ENCODE data around the gene ZIC1. TPM values are rescaled to one million over a fixed set of nuclear protein-coding genes. Genes with fewer than 3 reads are reported as not detected.

Gene ZIC1
- total RNA-seq, 1 experiment from 2014 or later: 3.5 TPM

DNA sequence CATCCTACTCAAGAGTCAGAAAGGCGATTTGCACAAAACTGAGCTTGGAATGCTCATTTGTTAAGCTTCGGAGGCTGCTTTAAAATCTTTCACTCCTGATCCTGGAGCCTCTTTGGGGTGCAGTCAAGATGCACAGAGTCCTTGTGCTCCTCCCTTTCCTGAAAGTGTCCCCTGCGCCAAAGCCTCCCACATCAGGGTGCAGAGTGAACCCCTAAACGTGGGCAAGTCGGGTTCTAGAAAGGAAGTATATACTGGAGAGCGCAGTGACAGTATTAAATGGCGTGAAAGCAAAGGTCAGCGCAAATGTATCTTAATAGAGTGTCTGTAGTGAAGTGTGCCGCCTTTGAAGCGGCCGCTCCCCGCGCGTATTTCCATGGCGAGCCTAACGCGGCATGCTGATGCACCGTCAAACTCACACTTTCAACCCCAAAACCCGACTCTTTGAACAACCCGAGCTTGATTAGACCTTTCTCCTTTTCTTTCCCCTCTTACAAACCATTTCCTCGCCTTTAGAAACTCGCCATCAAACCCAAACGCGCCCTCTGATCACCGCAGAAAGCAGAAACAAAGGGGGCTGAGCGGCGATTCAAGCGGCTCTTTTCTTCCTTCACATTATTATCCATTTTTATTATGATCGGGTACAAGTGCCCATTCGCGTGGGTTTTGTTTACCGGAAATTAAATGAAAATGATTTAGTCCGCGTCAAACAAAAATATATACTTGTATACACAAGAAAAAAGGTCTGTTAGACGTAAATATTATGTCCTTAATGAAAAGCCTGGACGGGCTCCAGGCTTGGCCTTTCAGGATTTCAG, 21.1 kb upstream of the ZIC1 start:
- Histone ChIP-seq H3K36me3 (replicated peaks; ENCODE audit: control insufficient read depth, insufficient read depth, low read length) (no peaks in the 10 kb centered on the region), H3K27me3 (ENCODE audit: control insufficient read depth, insufficient read depth, low read length) (peaks cover 96% of the 10 kb centered on the region), H3K4me3 (ENCODE audit: insufficient read depth, low read depth, low read length) (no peak overlapping the region)
- DNase-seq: no peak

DNA sequence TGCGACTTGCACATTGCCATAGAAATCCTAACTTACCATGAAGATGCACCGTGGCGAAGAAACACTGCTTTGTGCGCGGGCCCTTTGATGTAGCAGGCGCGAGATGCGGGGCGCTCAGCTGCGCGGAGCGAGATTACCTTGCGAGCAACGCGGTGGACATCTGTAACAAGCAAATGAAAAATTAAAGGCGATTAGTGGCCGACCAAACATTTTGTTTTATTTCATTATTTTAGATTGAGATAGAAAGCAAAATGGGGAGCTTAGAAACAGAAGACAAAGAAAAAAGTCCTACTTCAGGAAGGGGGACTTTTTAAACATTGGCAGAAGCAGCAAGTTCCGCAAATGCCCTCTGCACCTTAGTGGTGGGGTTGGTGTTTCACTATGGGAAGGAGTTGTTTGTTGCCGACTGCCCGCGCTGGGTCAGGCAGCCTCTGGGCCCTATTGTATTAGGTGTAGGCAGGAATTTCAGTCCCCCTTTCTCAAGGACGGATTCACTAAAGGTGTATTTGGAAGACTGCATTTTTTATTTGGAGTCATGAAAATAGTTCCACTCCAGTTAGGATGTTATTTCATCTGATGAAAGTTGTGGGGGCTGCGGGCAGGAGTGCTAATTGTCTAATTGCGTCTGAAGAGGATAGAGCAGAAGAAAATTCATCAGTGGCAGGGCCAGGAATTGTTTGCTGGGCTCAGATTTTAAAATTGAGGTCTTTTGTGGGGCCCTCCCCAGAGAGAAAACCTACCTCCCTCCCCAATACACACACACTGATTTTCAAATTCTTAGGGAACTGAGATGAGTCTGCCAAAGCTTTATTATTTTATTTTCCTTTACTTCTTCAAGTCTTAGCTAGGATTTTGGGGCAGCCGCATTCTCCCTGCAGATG, 20.2 kb upstream of the ZIC1 start:
- DNase-seq: no peak
- H3K4me3 ChIP-seq (ENCODE audit: insufficient read depth, low read depth, low read length): no peak overlapping the region
- peaks cover 98% of the 10 kb centered on the region for H3K27me3 ChIP-seq (ENCODE audit: control insufficient read depth, insufficient read depth, low read length)
- no peaks in the 10 kb centered on the region for H3K36me3 ChIP-seq (replicated peaks; ENCODE audit: control insufficient read depth, insufficient read depth, low read length)

DNA sequence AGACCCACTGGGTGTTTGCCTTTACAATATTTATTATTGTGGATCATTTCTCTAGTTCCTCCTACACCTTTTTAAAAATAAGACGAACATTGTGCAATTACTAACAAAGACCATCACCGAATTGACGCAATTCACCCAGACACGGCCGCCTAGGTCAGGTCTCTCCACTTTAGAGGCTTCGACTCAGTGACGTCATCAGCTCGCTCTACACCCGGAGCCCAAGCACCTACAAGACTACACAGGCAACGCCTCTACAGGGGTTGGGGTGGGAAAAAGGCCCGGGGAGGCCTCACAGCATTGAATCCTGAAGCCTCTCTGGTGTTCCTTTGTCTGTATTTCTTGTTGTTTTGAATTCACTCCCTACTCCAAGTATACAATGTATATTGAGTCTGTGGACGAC, 19.4 kb upstream of the ZIC1 start:
- Histone ChIP-seq H3K4me3 (ENCODE audit: insufficient read depth, low read depth, low read length) (no peak overlapping the region), H3K27me3 (ENCODE audit: control insufficient read depth, insufficient read depth, low read length) (peaks cover 98% of the 10 kb centered on the region)
- DNase-seq: no peak

DNA sequence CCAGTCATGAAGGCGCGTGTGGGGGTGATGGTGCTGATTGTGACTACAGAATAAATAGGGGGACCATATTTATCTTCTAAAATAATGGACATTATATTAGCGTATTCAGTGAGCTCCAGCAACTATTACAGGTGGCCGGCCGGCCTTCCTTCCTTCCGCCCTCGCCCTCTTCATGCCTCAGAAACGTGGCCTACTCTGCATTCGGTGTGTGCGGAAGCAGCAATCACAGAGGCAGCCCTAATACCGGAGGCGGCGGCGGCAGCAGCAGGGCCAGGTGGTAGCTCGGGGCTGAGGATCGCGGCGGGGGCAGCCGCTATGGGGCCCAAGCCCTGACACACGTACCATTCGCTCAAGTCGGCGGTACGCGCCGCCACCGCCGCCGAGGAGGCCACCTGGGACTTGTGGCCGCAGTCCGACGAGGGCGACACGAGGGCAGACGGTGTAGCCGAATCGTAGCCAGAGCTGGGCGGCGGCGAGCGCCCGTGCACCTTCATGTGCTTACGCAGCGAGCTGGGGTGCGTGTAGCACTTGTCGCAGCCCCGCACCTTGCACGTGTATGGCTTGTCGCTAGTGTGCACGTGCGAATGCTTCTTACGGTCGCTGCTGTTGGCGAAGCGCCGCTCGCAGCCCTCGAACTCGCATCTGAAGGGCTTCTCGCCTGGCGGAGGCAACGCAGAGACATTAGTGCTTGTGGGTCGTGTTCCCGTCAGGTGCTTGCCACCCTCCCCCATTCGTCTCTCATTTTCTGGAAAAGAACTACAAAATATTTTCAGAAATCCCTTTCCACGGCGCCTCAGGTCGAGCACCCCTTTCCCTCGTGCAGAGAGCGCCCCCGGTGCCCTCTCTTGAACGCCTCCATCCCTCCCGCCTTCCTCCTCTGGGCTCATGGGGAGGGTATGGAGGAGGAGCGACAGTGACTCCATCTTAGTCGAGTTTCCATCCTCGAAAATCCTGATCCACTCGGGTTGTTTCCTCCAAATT, 18.3 kb upstream of the ZIC1 start:
- H3K36me3 ChIP-seq (replicated peaks; ENCODE audit: control insufficient read depth, insufficient read depth, low read length): no peaks in the 10 kb centered on the region
- DNase-seq: peak; percentile 84
- H3K27me3 ChIP-seq (ENCODE audit: control insufficient read depth, insufficient read depth, low read length): peaks cover 98% of the 10 kb centered on the region
- H3K4me3 ChIP-seq (ENCODE audit: insufficient read depth, low read depth, low read length): peak overlapping the region; percentile 19

More for the DNA sequence above, 19.4 kb upstream of the ZIC1 start:
- H3K36me3 ChIP-seq (replicated peaks; ENCODE audit: control insufficient read depth, insufficient read depth, low read length): no peaks in the 10 kb centered on the region

DNA sequence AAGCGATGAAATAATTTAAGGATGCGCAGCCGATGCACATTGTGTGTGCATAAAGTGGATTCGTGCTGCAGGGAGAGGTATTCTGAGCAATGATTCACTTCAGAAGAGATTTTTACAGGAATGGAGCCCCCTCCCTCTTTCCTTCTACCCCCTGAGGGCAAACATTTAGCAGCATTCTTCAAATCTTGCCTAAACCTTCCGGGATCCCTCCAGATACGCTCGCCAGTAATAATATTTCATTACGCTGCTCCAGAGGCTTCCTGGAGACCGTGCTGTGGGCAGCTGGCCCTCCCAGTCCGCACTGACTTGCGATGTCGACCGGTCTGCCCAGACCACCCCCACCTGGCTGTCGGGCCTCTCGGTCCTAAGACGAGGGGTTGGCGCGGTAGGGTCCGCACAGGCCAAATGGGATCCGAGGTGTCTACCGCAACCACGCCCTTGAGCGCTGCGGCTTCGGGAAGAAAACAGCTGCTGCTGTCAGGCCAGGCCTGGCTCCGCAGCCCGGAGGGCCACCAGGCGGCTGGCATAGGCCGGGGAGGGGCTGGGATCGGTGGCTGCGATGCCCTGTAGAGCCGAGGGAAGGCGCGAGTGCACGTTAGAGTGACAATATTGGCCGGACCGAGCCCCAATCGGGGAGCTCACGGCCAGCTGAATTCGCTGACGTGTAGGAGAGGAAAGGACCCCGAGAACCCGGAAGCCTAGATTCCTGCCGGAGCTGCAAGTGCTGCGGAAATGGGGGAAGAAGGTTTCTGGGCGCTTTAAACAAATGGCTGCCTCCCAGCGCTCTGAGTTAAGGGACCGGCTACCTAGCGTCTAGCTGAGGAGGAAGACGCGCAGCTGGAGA, 17.2 kb upstream of the ZIC1 start:
- Histone ChIP-seq H3K27me3 (ENCODE audit: control insufficient read depth, insufficient read depth, low read length) (peaks cover 98% of the 10 kb centered on the region), H3K36me3 (replicated peaks; ENCODE audit: control insufficient read depth, insufficient read depth, low read length) (no peaks in the 10 kb centered on the region), H3K4me3 (ENCODE audit: insufficient read depth, low read depth, low read length) (peak overlapping the region; percentile 37)
- DNase-seq: peak; percentile 91

DNA sequence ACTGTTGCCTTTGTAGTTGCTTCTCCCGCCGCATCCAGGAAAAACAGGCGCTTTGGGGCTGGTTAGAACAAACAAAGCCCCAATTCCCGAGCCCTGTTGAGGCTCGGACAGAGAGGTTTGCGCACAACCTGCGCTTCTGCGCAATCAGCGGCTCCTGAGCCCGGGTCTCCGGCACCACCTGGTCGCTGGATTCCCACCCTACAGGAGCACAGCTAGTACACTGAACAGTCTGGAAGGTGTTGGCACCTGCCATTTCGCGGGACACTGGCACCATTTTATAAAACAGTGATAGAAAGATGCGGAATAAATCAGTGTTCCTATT, 16.6 kb upstream of the ZIC1 start:
- peak overlapping the region; percentile 37 for H3K4me3 ChIP-seq (ENCODE audit: insufficient read depth, low read depth, low read length)
- peaks cover 98% of the 10 kb centered on the region for H3K27me3 ChIP-seq (ENCODE audit: control insufficient read depth, insufficient read depth, low read length)
- DNase-seq: peak; percentile 74
- no peaks in the 10 kb centered on the region for H3K36me3 ChIP-seq (replicated peaks; ENCODE audit: control insufficient read depth, insufficient read depth, low read length)

DNA sequence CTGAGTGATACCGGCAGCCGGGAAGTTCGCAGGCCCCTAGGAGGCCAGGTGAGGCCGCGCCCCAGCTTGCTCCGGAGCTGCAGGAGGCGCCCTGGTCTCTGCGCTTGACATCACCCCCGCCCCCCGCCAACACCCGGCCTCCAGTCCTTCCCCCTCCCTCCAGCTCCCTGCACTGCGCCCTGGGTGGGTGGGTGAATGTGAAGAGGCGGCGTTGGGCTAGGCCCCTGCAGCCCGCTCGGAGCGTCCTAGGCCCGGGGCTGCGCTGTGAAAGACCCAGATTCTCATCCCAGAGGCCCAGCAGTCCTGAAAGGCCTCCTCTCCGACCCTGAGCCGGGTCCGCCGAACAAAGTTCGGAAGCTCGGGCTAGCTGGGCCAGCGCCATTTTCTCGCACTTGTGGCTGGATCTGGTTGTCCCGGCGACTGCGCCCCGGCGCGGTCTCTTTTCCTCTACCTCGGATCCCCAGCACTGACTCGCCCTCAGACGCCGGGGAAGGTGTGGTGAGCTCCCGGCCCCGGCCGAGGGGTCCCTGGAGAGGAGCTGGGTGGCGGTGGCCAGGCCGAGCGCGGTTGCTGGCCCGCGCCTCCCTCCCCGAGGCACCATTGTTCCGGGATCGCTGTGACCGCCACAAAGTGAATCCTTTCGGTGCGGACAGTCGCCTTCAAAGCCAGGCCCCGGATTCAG, 15.8 kb upstream of the ZIC1 start:
- Histone ChIP-seq H3K36me3 (replicated peaks; ENCODE audit: control insufficient read depth, insufficient read depth, low read length) (no peaks in the 10 kb centered on the region), H3K27me3 (ENCODE audit: control insufficient read depth, insufficient read depth, low read length) (peaks cover 98% of the 10 kb centered on the region), H3K4me3 (ENCODE audit: insufficient read depth, low read depth, low read length) (peak overlapping the region; percentile 58)
- DNase-seq: peak; percentile 94

DNA sequence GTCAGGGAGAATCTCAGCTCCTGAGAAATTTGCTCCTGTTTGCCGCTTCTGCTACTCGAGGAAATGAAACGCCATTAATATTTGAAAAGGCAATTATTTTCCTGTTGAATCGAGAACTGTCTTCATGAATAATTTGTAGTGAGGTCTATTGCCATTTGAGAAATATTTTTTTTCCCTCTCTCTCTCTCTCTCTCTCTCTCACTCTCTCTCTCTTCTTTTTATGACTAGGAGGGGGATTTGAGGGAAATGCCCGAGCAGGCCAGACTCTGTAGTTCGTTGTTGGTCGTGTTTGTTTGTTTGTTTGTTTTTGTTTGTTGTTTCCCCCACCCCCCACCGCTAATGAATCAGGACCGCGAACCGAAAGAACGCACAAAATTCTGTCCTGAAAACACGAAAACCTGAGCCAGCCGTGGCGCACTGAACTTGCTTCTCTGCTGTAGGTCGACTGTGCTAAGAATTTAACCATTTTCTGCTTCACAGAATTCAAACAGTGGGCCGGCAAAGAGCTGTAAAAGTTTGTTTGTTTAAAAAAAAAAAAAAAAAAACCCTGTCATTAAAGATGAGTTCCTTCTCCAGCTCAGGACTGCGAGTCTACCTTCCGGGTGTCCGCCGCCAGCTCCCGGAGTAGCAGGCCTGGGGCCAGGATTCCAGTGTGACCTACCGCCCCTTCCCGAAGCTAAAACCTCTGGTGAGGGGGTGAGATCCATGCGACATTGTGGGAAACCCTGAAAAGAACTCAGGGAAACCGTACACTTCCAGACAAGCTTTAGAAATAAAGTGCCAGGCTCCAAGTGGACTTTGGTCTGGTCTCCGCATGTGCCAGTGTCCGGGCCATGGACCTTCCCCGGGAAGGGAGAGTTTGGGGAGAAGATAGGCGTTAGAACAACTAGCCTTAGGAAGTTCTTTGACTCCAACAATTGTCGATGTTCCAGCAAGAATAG, 15.0 kb upstream of the ZIC1 start:
- DNase-seq: peak; percentile 59
- no peaks in the 10 kb centered on the region for H3K36me3 ChIP-seq (replicated peaks; ENCODE audit: control insufficient read depth, insufficient read depth, low read length)
- peaks cover 98% of the 10 kb centered on the region for H3K27me3 ChIP-seq (ENCODE audit: control insufficient read depth, insufficient read depth, low read length)
- peak overlapping the region; percentile 58 for H3K4me3 ChIP-seq (ENCODE audit: insufficient read depth, low read depth, low read length)

DNA sequence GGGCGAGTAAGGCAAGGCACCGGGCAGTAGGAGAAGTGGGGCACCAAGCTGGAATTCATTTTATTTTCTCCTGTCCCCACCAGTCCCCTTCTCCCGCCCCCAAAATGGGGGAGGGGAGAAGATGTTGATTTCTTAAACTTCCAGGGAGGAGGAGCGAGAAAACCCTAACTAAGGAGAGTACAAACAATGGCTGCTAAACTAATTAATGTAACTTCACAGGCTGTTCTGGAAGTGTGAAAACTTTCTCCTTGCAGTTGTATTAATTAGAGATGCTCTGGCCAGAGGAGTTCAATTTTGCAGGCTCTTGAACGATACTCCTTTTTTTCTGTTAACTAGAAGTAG, 14.3 kb upstream of the ZIC1 start:
- Histone ChIP-seq H3K4me3 (ENCODE audit: insufficient read depth, low read depth, low read length) (no peak overlapping the region; the same call in 1 of the 2 replicates), H3K36me3 (replicated peaks; ENCODE audit: control insufficient read depth, insufficient read depth, low read length) (no peaks in the 10 kb centered on the region), H3K27me3 (ENCODE audit: control insufficient read depth, insufficient read depth, low read length) (peaks cover 95% of the 10 kb centered on the region)
- DNase-seq: no peak

DNA sequence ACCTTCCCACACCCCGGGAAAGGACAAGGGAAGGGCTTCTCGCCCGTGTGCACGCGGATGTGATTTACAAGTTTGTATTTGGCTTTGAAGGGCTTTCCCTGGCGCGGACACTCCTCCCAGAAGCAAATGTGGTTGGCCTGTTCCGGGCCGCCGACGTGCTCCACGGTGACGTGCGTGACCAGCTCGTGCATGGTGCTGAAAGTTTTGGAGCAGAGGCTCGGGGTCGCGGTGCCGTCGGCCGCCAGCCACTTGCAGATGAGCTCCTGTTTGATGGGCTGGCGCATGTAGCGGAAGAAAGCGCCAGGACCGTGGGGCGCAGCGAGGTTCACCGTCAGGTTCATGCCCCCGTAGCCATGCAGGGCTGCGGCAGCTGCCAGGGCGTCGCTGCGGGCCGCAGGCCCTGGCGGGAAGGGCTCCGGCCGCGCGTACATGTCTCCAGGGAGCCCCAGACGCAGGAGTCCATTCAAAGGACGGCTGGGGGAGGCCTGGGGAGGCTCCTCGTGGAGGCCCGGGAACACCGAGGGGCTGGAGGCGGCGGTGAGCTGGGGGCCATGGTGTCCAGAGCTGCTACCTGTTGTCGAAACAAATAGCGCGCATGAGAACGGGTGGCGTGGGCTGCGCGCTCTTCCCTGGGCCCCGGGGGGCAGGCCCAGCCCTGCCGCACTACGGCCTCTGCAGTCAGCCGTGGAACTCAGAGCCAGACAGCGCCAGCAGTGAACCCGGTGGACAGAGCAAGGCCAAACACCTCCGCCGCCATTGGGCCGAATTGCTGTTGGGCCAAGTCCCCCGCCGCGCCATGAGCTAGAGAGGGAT, 13.1 kb upstream of the ZIC1 start:
- H3K4me3 ChIP-seq (ENCODE audit: insufficient read depth, low read depth, low read length): peak overlapping the region; percentile 16

DNA sequence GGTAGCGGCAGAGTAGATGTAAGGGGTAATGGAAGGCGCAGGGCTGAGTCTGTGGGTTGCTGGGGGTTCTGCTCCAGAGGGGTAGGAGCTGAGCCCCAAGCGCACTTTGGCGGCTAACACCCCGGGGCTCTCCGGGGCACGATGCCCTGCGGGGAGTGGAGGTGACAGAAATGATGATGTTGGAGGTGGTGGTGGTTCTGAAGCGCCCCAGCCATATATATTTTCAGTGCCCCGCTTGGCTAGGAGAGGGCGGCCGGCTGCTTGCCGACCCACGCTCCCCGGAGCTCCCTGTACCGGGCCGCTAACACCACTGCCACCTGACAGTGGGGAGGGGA, 12.5 kb upstream of the ZIC1 start:
- Histone ChIP-seq H3K36me3 (replicated peaks; ENCODE audit: control insufficient read depth, insufficient read depth, low read length) (no peaks in the 10 kb centered on the region), H3K4me3 (ENCODE audit: insufficient read depth, low read depth, low read length) (peak overlapping the region; percentile 16), H3K27me3 (ENCODE audit: control insufficient read depth, insufficient read depth, low read length) (peaks cover 93% of the 10 kb centered on the region)
- no peak for DNase-seq

More for the DNA sequence above, 13.1 kb upstream of the ZIC1 start:
- H3K27me3 ChIP-seq (ENCODE audit: control insufficient read depth, insufficient read depth, low read length): peaks cover 95% of the 10 kb centered on the region
- no peaks in the 10 kb centered on the region for H3K36me3 ChIP-seq (replicated peaks; ENCODE audit: control insufficient read depth, insufficient read depth, low read length)
- DNase-seq: peak; percentile 74

All from H7 (cell line).